Astrocyte of the spinal cord (primary cell): ENCODE data around the gene ARHGAP44.

Experiments
- DNase-seq: peaks from one replicate; pipeline ENCODE4 v3.0.0; 2011; ENCODE audit warnings: low read depth, low spot score
- H3K4me3 ChIP-seq: 2 replicates; pipeline ENCODE4 v1.5.1; 2011; ENCODE audit warnings: low read depth, mild to moderate bottlenecking, low read length, moderate library complexity
- CTCF ChIP-seq: IDR thresholded peaks from 2 replicates; pipeline ENCODE4 v1.5.1; 2012; ENCODE audit warnings: low read depth, mild to moderate bottlenecking, low read length, inconsistent platforms
- in situ Hi-C: cut with HindIII; loops from 2 replicates; pipeline ENCODE4 v1.10.0; 2017; ENCODE audit warnings: low sequenced_read_pairs

ARHGAP44 gene

GRCh38 chr17:12756786-12757185, 32.5 kb upstream of the ARHGAP44 start:
- DNase-seq = no peak
- in situ Hi-C loops = no loop called here
- TF ChIP-seq CTCF = no peak
- no peak overlapping the region for H3K4me3 ChIP-seq

GRCh38 chr17:12759090-12759489, 30.2 kb upstream of the ARHGAP44 start:
- no peak for TF ChIP-seq CTCF
- H3K4me3 ChIP-seq = no peak overlapping the region
- no peak for DNase-seq
- in situ Hi-C loops = no loop called here

- H3K4me3 ChIP-seq = no peak overlapping the region
- in situ Hi-C loops = no loop called here
- TF ChIP-seq CTCF = no peak
- peak; percentile 72 for DNase-seq
Measured at GRCh38 chr17:12765548-12765947, 23.8 kb upstream of the ARHGAP44 start.

GRCh38 chr17:12768255-12768654, 21.0 kb upstream of the ARHGAP44 start:
- in situ Hi-C loops = no loop called here
- TF ChIP-seq CTCF = no peak
- H3K4me3 ChIP-seq = no peak overlapping the region
- no peak for DNase-seq

GRCh38 chr17:12769981-12770380, 19.3 kb upstream of the ARHGAP44 start:
- in situ Hi-C loops = no loop called here
- DNase-seq = no peak
- TF ChIP-seq CTCF = no peak
- no peak overlapping the region for H3K4me3 ChIP-seq

GRCh38 chr17:12773153-12773552, 16.1 kb upstream of the ARHGAP44 start:
- TF ChIP-seq CTCF = no peak
- no peak overlapping the region for H3K4me3 ChIP-seq
- no peak for DNase-seq
- in situ Hi-C loops = no loop called here

- no peak for TF ChIP-seq CTCF
- in situ Hi-C loops = no loop called here
- DNase-seq = no peak
- peak overlapping the region; percentile 40 for H3K4me3 ChIP-seq
Measured at GRCh38 chr17:12789075-12789480, 220 bp upstream of the ARHGAP44 start.
